GM04503 (cell line): ENCODE measurements around the gene TCP11L2.
"Not testable (repeated sequence)": the region's sequence is repeated elsewhere in the genome, so short reads cannot be mapped to it uniquely, and the experiment has no call there.

Source experiments
- DNase-seq: peaks from one replicate; pipeline ENCODE4 v3.0.0-alpha.2; 2012; ENCODE audit warnings: low read depth

Gene TCP11L2

DNA sequence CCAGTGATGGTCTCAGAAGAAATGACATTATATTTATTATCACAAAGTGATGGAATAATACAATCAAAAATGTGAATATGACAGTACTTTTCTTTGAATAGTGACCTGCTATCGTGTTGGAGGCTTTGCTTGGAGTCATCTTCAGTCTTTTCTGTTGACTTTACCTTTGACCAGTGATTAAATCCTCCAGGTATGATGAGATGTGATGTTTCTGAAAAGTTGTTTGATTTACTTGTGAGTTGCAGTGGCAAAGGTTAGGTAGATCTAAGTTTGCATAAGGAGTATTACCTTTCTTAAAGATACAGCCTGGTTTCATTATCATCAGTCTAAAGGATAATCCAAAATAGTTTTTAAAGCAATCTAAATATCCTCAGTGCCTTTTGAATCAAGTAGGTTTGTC is 4.6 kb downstream of the TCP11L2 start:
- no peak for DNase-seq

DNA sequence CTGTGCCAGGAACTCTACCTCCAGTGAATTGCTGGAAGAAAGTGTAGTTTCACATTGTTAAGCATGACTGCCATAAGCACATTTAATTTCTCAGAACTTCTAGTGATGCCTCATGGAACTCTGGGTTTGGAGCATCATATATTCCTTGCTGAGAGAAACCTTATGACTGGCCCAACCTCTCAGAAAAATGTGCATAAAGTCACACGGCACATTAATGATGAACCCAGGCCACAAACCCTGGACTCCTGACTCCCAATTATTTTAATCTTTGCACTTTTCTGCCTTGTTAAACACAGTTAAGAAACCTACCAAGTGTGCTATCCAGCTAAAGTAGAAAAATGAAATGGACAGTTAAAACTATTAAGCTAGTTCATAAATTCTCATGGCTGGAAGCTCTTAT is 5.6 kb downstream of the TCP11L2 start:
- no peak for DNase-seq

DNA sequence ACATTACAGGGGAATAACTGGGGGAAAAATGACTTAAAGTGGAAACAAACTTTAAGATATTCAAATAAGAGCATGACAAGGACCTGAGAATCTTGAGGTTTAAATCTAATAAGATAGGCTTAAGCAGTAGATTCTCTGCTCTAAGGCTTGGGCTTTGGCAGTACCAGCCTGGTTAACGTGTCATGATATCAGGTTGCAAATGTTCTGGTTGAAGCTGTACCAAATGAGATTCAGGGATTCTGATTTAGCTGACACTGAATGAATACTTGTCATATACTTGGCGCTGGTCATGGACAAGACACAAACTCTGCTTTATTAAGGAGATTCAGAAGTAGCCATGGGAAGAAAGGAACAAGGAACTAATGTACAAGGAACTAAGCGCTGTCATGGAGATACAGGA is 6.1 kb downstream of the TCP11L2 start:
- no peak for DNase-seq

DNA sequence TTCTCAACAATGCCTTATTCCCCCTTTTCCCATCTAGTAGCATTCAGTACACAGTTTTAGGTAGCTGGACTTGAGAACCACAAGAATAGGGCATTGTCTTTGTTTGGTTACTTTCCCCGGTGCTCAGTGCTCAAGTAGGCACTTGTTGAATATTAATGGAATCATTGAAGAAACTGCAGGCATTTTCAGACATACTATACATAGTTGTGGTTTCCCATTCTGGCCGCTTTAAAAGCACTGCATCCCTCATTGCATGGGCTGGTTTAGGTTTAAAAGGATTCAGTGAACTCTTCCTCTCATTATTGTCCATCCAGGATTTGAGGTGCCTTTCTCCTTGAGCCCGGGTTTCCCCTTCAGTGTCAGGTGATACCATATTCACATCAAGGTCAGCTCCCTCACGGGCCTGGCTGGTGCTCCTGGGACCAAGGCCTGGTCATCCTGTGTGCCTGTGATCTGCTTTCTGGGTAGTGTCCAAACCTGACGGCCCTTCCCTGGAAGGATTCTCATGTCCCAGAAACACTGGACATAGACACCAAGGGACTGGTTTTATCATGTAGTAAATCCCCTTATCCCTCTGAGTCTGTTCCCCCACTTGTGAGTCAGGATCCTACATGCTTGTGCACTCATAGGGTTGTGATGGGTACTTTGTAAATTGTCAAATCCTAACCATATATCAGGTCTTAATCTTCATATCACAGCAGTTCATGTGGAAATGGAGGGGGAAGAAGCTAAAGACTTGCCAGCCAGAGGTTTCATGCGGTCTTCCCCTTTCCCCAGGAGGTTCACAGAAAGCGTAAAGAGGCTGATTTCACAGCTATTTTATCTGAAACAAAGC is 7.4 kb downstream of the TCP11L2 start:
- DNase-seq = no peak

DNA sequence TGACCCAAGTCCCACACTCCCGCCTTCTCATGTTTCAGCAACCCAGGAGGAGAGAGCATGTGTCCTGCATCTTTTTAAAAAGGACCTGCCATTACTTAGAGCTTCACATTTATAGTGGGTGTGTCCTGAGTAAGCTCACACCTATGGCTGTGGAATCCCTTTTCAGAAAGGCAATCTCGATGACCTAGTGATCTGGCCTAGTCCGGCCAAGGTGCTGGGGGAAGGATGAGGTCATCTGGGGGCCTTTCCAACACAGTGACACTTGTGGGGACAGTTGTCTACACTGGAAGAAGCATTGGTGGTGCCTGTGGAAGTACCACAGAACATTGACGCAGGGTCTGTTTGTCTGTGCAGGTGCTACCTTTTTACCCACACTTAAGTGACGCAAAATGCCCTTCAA is 8.2 kb downstream of the TCP11L2 start:
- no peak for DNase-seq

DNA sequence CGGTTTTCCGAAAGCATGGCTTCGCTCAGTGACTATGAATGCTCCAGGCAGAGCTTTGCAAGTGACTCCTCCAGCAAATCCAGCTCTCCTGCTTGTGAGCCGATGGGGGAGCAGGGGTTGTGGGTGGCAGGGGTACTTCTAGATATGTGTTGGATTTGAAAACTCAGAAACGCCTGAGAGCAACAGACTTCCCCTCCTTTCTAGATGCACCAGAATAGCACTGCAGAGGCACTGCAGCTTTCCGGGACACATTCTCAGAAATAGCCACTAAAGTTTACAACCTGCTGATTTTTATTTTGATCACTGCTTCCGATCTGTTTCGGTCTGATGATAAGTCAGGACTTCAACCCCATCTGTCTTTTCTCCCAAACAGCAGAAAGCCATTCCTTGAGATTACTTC is 8.6 kb downstream of the TCP11L2 start:
- DNase-seq = no peak

DNA sequence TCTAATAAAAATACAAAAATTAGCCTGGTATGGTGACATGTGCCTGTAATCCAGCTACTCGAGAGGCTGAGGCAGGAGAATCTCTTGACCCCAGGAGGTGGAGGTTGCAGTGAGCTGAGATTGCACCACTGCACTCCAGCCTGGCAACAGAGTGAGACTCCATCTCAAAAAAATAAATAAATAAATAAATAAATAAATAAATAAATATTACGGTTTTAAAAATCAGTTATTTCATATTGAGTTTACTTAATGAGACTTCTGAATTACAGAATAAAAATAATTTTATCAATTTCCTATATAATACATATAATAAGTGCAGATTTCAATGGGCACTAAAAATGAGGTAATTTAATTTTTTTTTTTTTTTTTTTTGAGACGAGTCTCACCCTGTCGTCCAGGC is 10.9 kb downstream of the TCP11L2 start:
- DNase-seq = not testable (repeated sequence)

DNA sequence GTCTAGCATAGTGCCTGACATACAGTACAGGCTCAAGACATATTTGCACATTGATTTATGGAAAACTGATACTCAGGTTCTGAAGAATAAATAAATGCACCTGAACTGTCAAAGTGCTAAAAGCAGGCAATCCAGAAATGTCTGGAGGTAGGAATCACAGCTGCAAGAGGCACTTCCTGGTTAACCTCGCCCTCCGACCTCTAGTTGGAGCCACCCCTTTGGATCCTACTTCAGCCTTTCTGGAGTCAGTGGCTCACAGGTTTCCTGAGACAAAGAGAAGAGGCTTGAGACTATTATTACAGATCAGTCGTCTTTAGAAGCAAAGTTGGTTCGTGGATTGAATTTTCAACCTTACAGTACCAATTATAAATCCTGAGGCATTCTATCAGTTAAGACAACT is 13.0 kb downstream of the TCP11L2 start:
- no peak for DNase-seq

DNA sequence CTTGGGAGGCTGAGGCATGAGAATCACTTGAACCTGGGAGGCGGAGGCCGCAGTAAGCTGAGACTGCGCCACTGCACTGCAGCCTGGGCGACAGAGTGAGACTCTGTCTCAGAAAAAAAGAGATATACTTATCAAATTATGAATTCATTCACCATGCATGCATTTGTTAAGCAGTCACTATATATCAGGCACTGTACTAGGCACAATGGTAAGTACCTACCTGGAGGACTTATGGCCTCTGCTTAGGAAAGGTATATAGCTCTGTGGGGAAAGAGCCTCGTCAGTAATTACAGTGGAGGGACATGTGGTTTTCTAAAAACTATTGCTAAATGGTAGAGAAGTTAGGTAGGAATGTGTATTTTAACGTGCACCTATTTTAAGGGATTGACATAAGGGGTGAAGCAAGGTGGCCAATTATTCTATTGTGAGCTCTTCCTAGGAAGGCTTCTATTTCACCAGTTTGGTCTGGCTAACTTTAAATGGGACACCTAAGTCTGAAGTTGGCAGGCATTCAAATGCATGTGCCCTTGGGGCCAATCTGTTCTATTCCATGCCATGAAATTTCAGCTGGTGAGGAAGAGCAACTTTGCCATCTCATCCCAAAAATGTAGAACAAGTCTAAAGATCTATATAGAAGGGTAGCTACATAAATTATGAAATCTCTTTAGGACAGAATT is 15.0 kb downstream of the TCP11L2 start:
- no peak for DNase-seq

DNA sequence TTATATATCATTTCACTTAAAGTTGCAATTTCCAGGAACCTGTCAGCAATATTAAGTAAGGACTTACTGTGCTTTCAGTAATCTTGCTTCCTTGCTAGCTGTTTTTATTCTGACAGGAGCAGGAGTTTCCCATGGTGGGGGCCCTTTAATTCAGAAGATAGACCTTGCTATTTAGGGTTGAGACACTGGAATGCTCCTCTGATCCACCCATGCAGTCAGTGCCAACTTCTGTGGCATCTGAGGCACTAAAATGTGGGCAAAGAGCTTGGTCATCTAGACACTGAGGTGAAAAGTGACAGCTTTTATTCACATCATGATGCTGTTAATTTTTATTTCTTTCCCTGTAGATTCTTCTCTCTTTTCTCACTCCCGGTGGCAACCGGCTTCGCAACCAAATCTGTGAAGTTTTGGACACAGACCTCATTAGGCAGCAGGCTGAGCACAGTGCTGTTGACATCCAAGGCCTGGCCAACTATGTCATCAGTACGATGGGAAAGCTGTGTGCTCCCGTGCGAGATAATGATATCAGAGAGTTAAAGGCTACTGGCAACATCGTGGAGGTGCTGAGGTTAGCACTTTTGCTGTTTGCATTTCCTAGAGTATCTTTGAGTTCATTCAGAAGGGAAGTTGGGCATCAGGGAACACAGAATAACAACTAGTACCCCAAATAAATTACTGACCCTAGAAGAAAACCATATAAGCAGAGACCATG is 18.8 kb downstream of the TCP11L2 start:
- no peak for DNase-seq

DNA sequence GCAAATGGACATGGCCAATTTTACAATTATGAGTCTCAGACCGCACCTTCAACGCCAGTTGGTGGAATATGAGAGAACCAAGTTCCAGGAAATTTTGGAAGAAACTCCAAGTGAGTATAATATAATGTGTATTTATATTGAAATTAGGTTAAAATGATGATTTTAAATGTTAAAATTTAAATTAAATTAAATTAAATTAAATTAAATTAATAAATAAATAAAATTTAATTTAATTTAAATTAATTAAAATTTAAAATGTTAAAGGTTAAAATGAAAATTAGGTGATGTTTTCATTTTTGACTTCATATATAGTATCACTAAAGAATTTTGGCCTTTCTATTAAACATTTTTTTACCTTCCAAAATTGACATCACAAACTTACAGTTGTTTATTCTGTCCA is 21.0 kb downstream of the TCP11L2 start:
- DNase-seq = no peak

DNA sequence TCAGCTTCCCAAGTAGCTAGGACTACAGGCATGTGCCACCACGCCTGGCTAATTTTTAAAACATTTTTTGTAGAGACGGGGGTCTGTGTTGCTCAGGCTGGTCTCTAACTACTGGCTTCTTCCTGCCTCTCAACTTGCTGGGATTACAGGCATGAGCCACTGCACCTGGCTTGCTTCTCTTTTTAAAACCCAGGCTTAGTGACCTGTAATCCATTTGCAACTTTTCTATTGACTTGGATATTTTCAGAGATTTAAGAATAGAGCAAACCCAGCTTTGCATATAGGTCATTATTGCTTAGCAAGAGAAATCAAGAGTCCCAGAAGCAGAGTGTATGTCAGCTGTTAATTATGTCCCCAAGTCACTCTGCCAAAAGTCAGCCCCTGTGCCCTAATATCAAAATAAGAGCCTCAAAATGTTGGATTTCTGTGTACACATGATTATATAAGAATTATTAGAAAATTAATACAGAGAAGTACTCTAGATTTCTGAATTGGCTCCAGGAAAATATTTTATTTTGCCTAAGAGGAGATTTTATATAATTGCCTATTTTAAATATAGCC is 24.9 kb downstream of the TCP11L2 start:
- DNase-seq = no peak

DNA sequence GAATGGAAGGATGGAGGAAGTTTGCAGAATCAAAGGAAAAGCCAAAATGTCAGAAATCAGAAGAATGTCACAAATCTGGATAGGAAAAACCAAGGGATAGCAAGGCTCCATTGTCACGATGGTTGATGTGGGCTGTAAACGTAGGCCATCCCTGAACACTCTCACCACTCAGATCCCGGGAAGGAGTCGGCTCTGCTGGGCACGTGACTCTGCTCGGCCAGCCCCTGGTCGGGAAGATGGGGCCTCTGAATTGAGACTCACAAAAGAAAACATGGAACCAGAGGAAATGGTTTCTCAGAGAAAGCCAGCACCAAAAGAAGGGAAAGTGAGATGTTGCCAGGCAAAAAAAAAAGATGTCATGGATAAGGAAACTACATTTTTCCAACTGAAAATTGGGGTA is 26.2 kb downstream of the TCP11L2 start:
- DNase-seq = no peak

DNA sequence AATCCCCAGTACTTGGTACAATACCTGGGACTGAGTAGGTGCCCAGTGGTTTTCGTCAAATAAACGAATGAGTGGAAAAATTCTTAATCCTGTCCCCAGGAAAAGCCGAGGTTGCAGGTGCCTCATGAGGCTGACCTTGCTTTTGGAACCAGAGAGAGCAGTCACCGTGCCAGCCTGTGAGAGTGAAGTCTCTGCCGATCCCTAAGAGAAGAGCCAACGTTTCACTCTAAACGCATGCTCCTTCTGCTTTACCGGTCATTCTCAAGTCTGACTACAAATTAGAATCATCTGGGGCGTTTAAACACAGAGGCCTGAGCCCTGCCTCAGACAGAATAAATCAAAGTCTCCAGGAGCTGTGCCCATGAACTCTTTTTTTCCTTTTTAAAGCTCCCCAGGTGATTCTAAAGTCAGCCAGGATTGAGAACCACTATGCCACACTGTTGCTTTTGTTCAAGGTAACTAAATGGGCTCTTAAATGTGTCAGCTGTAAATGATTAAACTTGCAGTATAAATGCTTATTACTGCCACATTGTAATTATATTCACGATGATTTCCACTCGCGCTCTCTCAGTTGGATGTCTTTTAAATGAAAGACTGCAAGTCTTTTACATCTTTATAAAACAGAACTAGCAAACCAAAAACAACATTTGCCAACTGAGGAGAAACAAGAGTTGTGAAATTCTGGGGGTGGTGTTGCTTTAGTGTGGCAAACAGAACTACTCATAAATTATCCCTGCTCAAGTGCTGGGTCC is 26.9 kb downstream of the TCP11L2 start:
- no peak for DNase-seq

DNA sequence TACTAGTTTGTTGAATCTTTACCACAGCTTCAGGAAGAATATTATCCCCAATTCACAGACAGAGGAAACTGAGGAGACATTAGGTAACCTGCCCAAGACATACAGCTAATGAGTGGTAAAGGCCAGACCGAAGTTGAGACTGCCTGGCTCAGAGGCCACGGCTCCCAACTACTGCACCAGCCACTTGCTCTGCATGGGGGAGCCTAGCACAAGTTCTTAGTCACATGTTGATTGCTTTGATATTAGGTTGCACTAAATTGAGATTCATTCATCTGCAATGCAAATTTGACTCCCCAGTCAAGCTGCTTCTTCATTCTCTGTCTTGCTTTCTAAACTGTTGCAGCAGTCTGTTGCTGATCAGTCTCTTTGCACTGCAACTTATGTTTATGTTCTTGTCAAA is 29.1 kb downstream of the TCP11L2 start:
- DNase-seq = no peak

DNA sequence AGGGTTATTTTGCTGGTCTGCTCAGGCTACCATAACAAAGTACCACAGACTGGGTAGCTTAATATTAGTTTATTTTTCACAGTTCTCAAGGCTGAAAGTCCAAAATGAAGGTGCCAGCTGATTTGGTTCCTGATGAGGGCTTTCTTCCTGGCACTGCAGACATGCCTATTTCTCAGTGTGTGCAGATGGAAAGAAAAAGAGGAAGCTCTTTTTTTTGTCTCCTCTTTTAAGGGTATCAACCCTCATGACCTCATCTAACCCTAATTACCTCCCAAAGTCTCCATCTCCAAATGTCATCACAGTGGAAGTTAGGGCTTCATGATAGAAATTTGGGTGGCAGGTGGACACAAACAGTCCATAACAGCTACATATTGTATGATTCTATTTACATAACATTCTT is 30.0 kb downstream of the TCP11L2 start:
- no peak for DNase-seq

DNA sequence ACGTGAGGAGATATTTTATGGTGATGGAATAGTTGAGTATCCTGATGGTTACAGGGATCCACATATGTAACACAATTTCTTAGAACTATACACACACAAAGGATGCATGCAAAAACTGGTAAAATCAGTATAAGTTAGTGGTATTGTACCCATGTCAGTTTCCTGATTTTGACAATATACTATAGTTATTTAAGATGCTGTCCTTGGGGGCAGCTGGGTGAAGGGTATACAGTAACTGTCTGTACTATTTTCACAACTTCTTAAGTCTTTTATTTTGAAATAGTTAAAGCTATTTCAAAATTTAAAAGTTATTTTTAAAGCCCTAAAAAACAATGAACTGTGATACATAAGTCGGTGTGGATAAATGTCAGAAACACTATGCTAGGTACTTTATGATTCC is 30.5 kb downstream of the TCP11L2 start:
- DNase-seq = no peak

DNA sequence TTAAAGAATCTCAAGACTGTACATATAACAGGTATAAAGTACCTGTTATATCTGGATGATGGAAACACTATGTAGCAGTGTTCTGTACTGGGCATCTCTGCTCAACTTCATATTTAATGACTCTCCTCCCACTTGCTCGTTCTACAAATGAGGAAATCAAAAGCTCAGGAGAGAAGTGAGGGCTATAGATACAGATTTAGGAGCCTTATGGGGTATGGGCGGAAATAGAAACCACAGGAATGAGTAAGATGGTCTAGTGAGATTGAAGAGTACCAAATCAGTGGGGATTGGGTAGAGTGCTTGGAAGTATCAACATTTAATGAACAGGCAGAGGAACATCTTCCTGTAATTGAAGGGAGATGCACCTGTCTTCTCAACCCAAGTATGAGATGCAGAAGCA is 31.2 kb downstream of the TCP11L2 start:
- no peak for DNase-seq

DNA sequence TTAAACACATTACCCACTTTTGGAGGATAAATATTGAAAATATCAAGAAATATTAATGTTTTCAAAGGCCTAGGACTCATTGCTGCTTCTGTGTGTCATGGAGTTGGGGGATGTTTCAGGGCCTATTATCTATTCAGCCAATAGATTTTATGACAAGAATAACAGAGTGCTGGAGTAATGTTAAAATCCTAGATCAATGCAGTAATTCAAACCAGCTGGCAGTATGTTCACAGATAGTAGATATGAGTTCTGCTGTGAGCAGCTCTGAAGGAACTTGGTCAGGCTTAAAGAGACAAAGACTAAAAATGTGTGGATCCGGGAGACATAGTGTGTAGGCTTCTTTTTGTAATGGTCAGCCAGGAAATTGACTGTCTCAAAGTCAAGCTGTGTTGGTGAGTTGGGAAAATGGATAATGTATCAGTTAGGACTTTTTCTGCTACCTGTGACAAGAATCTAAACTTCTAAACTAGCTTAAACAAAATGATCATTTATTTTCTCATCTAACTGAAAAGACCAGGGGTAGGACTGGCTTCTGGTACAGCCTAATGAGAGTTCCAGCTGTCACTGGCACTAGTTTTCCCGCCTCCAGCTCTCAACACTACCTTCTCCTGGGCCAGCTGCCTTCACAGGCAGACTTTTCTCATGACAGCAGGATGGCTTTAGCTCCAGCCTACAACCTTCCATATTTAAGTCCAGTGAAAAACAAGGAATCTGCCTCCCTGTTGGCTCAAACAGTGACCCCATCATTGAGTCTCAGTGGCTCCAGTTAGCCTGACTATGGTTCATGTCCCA is 38.7 kb downstream of the TCP11L2 start:
- no peak for DNase-seq

DNA sequence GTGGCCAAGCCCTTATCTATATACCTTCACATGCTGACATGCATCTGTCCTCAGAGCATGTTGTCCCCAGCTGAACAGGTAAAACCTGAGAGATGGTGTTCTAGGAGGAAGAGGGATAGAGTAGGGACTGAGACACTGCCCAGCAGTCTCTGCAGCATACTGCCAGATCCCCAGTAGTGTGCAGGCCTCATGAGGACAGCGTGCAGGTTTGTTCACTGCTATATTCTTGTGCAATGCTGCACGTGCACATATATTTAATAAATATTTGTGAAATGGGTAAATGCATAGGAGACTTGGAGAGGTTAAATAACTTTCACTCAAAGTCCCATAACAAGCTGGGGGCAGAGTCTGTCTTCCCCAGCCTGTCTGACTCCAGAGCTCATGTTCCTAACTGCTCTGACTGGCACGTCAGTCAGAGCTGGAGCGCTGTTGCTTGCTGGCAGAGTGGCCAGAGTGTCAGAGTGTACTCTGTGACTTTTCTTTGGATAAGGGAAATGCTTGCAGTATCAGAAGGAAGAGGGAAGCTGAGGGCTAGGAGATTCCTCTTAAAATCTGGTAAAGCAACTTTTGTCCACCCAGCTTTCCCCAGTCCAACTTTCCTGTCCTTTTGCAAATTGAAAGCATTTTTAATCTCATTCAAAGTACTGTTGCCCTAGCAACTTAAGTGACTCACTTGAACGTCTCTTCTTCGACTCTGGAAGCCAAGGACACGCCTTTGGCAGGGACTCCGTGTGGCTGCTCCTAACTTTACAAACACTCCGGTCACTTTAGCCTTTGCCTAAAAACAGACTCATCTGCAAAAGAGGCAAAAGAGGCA is 40.1 kb downstream of the TCP11L2 start:
- peak; percentile 78 for DNase-seq

DNA sequence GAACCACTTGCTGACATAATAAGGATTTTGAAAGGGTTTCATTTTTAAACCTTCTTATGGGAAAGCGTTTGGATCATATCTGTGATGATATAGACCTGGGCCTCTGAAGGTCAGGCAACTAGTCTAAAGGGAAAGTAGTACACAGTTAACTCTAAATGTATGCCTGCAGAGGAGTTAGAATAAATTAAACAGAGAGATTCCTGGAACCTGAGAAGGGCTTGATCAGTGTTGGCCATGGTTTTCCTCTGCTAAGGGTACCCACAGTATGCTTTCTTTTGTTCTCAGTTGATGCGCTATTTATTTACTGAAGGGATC is 40.6 kb downstream of the TCP11L2 start:
- no peak for DNase-seq
